ENCODE measurements around the gene GAREM1.

- TF ChIP-seq ELF1 (IDR thresholded peaks at IDR 0.05; ENCODE audit: borderline replicate concordance, low read depth) = no peak
- no peak for TF ChIP-seq CTCF (IDR thresholded peaks at IDR 0.05 in 2 of 3, conservative IDR thresholded peaks at IDR 0.05 in 1 of 3; ENCODE audit: borderline replicate concordance in 1 of 3, insufficient read depth in 1 of 3, low read depth in 2 of 3, low read length in 2 of 3)
- TF ChIP-seq EGR1 (IDR thresholded peaks at IDR 0.05; ENCODE audit: low read depth) = no peak
- TF ChIP-seq ZNF274 (IDR thresholded peaks at IDR 0.05; ENCODE audit: low read depth, low read length) = no peak
- no peak for TF ChIP-seq TCF7L2 (IDR thresholded peaks at IDR 0.05; ENCODE audit: borderline replicate concordance, extremely low read depth, insufficient read depth, insufficient read length)
- no peak for TF ChIP-seq MAX (IDR thresholded peaks at IDR 0.05)
- no peak for TF ChIP-seq POLR2AphosphoS5 (IDR thresholded peaks at IDR 0.05; ENCODE audit: low read depth, low read length)
- no peak for TF ChIP-seq ZFX (IDR thresholded peaks at IDR 0.05)
- no peak for TF ChIP-seq EZH2phosphoT487 (IDR thresholded peaks at IDR 0.05; ENCODE audit: borderline replicate concordance)
Measured at GRCh38 chr18:32425466-32425865, 45.2 kb downstream of the GAREM1 start.

Measured in HCT116 (cell line).